ENCODE data around the gene KRT2.

GRCh38 chr12:52604859-52605258 is 47.2 kb downstream of the KRT2 start:
- no peak for TF ChIP-seq CTCF (IDR thresholded peaks at IDR 0.05 in 2 of 3, conservative IDR thresholded peaks at IDR 0.05 in 1 of 3; ENCODE audit: control insufficient read depth in 2 of 3, extremely low read depth in 1 of 3, insufficient read depth in 1 of 3, low read depth in 3 of 3, low read length in 3 of 3)
- TF ChIP-seq REST (IDR thresholded peaks at IDR 0.05; ENCODE audit: low read depth, low read length) = no peak
- TF ChIP-seq EZH2 (IDR thresholded peaks at IDR 0.05; ENCODE audit: borderline replicate concordance, control insufficient read depth, low read depth, low read length) = no peak
- no peak for TF ChIP-seq SMC3 (IDR thresholded peaks at IDR 0.05; ENCODE audit: borderline replicate concordance, low read length)
- no peak for TF ChIP-seq TCF3 (IDR thresholded peaks at IDR 0.05; ENCODE audit: borderline replicate concordance, insufficient read depth, low read depth, low read length)
- no peak for TF ChIP-seq NFYA (IDR thresholded peaks at IDR 0.05; ENCODE audit: borderline replicate concordance, low read depth, low read length)
- TF ChIP-seq TAF1 (IDR thresholded peaks at IDR 0.05; ENCODE audit: borderline replicate concordance, low read depth, low read length) = no peak
- TF ChIP-seq BCLAF1 (IDR thresholded peaks at IDR 0.05) = no peak
- TF ChIP-seq PBX3 (IDR thresholded peaks at IDR 0.05; ENCODE audit: insufficient replicate concordance, low read depth, low read length) = no peak
- no peak for TF ChIP-seq NRF1 (conservative IDR thresholded peaks at IDR 0.05; ENCODE audit: low read depth, low read length)
- no peak for TF ChIP-seq POLR2AphosphoS5 (IDR thresholded peaks at IDR 0.05; ENCODE audit: low read length)
- TF ChIP-seq, protein P1, sequence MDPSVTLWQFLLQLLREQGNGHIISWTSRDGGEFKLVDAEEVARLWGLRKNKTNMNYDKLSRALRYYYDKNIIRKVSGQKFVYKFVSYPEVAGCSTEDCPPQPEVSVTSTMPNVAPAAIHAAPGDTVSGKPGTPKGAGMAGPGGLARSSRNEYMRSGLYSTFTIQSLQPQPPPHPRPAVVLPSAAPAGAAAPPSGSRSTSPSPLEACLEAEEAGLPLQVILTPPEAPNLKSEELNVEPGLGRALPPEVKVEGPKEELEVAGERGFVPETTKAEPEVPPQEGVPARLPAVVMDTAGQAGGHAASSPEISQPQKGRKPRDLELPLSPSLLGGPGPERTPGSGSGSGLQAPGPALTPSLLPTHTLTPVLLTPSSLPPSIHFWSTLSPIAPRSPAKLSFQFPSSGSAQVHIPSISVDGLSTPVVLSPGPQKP (IDR thresholded peaks at IDR 0.05; ENCODE audit: low read depth, low read length) = no peak
- TF ChIP-seq ZNF274 (IDR thresholded peaks at IDR 0.05; ENCODE audit: insufficient read depth, insufficient read length) = no peak
- TF ChIP-seq SUZ12 (IDR thresholded peaks at IDR 0.05; ENCODE audit: unreplicated experiment) = no peak

All from GM12878 (cell line).